ENCODE measurements around the gene PTRH1. TPM values are rescaled to one million over a fixed set of nuclear protein-coding genes. Genes with fewer than 3 reads are reported as not detected.

Gene PTRH1
- total and polyA plus RNA-seq, 10 of the 15 experiments (the other 5 are each of a cell fraction or from before 2014, with no cell fraction given), result 0.69 to 38.4 (median 10.2) TPM

DNA sequence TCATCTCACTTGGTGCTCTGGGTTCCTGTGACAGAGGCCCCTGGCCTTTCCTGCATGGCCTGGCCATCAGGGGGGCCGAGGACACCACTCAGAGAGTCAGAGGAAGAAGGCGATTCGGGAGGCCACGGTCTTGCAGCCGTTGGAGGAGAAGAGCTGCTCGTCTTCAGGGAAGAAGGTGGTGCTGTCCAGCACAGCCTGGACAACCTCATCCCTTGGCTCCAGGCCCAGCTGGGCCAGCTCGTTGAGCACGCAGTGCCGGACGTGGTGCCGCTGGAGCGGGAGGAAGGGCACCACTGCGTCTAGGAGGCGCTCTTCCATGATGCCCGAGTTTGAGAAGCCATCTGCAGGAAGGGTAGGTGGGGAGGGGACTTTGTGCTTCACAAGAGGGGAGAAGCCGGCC is 16.5 kb upstream of the PTRH1 start:
- TF ChIP-seq HDAC6 (IDR thresholded peaks at IDR 0.05; ENCODE audit: unreplicated experiment) (no peak), ZNF622 (IDR thresholded peaks at IDR 0.05) (no peak), KLF5 (IDR thresholded peaks at IDR 0.05; ENCODE audit: partially characterized antibody) (no peak), NR2F1 (conservative IDR thresholded peaks at IDR 0.05) (no peak), CBX5 (IDR thresholded peaks at IDR 0.05; ENCODE audit: low read depth) (no peak), RB1 (IDR thresholded peaks at IDR 0.05; ENCODE audit: borderline replicate concordance) (no peak), SREBF1 (IDR thresholded peaks at IDR 0.05; ENCODE audit: low read length) (no peak), ZNF217 (IDR thresholded peaks at IDR 0.05) (no peak), SPI1 (IDR thresholded peaks at IDR 0.05; ENCODE audit: borderline replicate concordance, insufficient read depth, low read depth, low read length) (no peak), E2F4 (IDR thresholded peaks at IDR 0.05; ENCODE audit: low read depth, low read length) (no peak), TCF12 (IDR thresholded peaks at IDR 0.05; ENCODE audit: low read depth, low read length) (no peak), ZBED1 (IDR thresholded peaks at IDR 0.05; ENCODE audit: borderline replicate concordance) (no peak)
- TF ChIP-seq, protein P1, sequence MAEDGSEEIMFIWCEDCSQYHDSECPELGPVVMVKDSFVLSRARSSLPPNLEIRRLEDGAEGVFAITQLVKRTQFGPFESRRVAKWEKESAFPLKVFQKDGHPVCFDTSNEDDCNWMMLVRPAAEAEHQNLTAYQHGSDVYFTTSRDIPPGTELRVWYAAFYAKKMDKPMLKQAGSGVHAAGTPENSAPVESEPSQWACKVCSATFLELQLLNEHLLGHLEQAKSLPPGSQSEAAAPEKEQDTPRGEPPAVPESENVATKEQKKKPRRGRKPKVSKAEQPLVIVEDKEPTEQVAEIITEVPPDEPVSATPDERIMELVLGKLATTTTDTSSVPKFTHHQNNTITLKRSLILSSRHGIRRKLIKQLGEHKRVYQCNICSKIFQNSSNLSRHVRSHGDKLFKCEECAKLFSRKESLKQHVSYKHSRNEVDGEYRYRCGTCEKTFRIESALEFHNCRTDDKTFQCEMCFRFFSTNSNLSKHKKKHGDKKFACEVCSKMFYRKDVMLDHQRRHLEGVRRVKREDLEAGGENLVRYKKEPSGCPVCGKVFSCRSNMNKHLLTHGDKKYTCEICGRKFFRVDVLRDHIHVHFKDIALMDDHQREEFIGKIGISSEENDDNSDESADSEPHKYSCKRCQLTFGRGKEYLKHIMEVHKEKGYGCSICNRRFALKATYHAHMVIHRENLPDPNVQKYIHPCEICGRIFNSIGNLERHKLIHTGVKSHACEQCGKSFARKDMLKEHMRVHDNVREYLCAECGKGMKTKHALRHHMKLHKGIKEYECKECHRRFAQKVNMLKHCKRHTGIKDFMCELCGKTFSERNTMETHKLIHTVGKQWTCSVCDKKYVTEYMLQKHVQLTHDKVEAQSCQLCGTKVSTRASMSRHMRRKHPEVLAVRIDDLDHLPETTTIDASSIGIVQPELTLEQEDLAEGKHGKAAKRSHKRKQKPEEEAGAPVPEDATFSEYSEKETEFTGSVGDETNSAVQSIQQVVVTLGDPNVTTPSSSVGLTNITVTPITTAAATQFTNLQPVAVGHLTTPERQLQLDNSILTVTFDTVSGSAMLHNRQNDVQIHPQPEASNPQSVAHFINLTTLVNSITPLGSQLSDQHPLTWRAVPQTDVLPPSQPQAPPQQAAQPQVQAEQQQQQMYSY (CRISPR knock-in tag; IDR thresholded peaks at IDR 0.05), result no peak
- in situ Hi-C loops (cut with MboI) (loop anchor here (5.0 kb wide), 2 partner anchors 140 to 230 kb away; no protein-coding TSS in a partner anchor), intact Hi-C loops (cut with micrococcal nuclease; ENCODE audit: unreplicated experiment) (no loop called here)
- ChIA-PET SMC1A (ENCODE audit: uncharacterized antibody, unreplicated experiment) (interaction anchor here (0.6 kb wide), 1 partner anchor 586 kb away, joined by 3 read pairs; no protein-coding TSS in a partner anchor), CTCF (interaction anchor here (2.6 kb wide), 1 partner anchor 142 kb away, joined by 6 read pairs; no protein-coding TSS in a partner anchor), RAD21 (ENCODE audit: unreplicated experiment) (no interaction called here), POLR2A (no interaction called here)
- no peaks in the 10 kb centered on the region for H4K20me1 ChIP-seq (ENCODE audit: control insufficient read depth, insufficient read depth)
- no peaks in the 10 kb centered on the region for H3K79me2 ChIP-seq (ENCODE audit: control insufficient read depth, insufficient read depth, low read length)
- WGBS (ENCODE audit: insufficient coverage, insufficient replicate concordance, low lambda C conversion rate, missing lambda C conversion rate), result 85% methylated on average over 16 of the region's 16 CpGs
- no TSS peak for BruUV-seq (replicated peaks)
- H3K9me3 ChIP-seq (replicated peaks; ENCODE audit: control insufficient read depth, insufficient read depth, low read length), result no peaks in the 10 kb centered on the region
- FAIRE-seq (no peak), DNase-seq (ENCODE audit: low read depth, low spot score) (no peak), ATAC-seq (no peak)
- H3K27ac ChIP-seq (ENCODE audit: control insufficient read depth, insufficient read depth), result no peak overlapping the region
- H3K4me2 ChIP-seq (ENCODE audit: control insufficient read depth, insufficient read depth), result no peak overlapping the region
- no peaks in the 10 kb centered on the region for H3K27me3 ChIP-seq (replicated peaks in 1 of 2; ENCODE audit: control insufficient read depth in 2 of 2, insufficient read depth in 2 of 2, low read length in 1 of 2)
- no peak overlapping the region for H2AFZ ChIP-seq (ENCODE audit: control insufficient read depth, low read depth, low read length)
- H3K9ac ChIP-seq (ENCODE audit: control insufficient read depth, insufficient read depth, low read length), result no peak overlapping the region
- H3K36me3 ChIP-seq (ENCODE audit: control insufficient read depth in 2 of 2, insufficient read depth in 2 of 2, low read length in 1 of 2), result no peaks in the 10 kb centered on the region
- peaks cover 6% of the 10 kb centered on the region for H3K4me1 ChIP-seq (ENCODE audit: control insufficient read depth, insufficient read depth, low read length)
- no peak overlapping the region for H3K4me3 ChIP-seq

Measured in GM12878 (cell line).